Transverse colon (tissue), 3 donors: ENCODE results near the gene NFS1.

Experiments used
- CTCF ChIP-seq, 5 experiments: fragments of 200-600 bp in 3 of 5; fragments of 450-650 bp in 2 of 5; sonication (generic) in 3 of 5; IDR thresholded peaks; 1 replicate in 2 of 5; 2 replicates in 3 of 5; pipeline ENCODE4 v1.5.1; 2016 to 2017; ENCODE audit warnings: antibody characterized with exemption in 5 of 5, inconsistent platforms in 3 of 5, mild to moderate bottlenecking in 2 of 5, moderate library complexity in 1 of 5
- POLR2A ChIP-seq: fragments of 450-650 bp; IDR thresholded peaks from one replicate; pipeline ENCODE4 v1.6.1; 2016; ENCODE audit warnings: antibody characterized with exemption, mild to moderate bottlenecking, moderate library complexity

GRCh38 chr20:35638751-35639150, 60.4 kb downstream of the NFS1 start:
- TF ChIP-seq POLR2A (no peak), CTCF (IDR thresholded peaks at IDR 0.05) (no peak)
